Breast epithelium (tissue), 4 donors: ENCODE results near the gene MATN1. TPM values are rescaled to one million over a fixed set of nuclear protein-coding genes. Genes with fewer than 3 reads are reported as not detected.

ENCODE experiments used
- DNase-seq, 2 donors: peaks; one replicate each; pipeline ENCODE4 v3.0.0-alpha.2; 2019; ENCODE audit warnings: low spot score in 2 of 2
- H3K27ac ChIP-seq, 2 donors: fragments of 200-600 bp; sonication (generic) in 1 of 2; one replicate each; pipeline ENCODE4 v1.5.1; 2016 to 2019; ENCODE audit warnings: mild to moderate bottlenecking in 1 of 2
- H3K27me3 ChIP-seq, 2 donors: fragments of 200-600 bp; sonication (generic) in 1 of 2; one replicate each; pipeline versions ENCODE4 v1.5.1 to v1.6.0; 2017 to 2019; ENCODE audit warnings: control low read depth in 1 of 2, mild to moderate bottlenecking in 1 of 2
- H3K36me3 ChIP-seq: fragments of 200-600 bp; one replicate; pipeline ENCODE4 v1.5.1; 2019
- H3K4me1 ChIP-seq, 2 donors: fragments of 200-600 bp; sonication (generic); one replicate each; pipeline ENCODE4 v1.5.1; 2016 to 2019; ENCODE audit warnings: control low read depth in 1 of 2
- H3K4me3 ChIP-seq, 3 donors: fragments of 200-600 bp; sonication (generic); 1 replicate in 2 of 3; 2 replicates in 1 of 3; pipeline ENCODE4 v1.5.1; 2016 to 2019; ENCODE audit warnings: mild to moderate bottlenecking in 3 of 3, moderate library complexity in 2 of 3
- H3K9me3 ChIP-seq, 2 donors: fragments of 200-600 bp; sonication (generic) in 1 of 2; one replicate each; pipeline ENCODE4 v1.5.1; 2016 to 2019; ENCODE audit warnings: control low read depth in 1 of 2
- POLR2A ChIP-seq: fragments of 450-650 bp; IDR thresholded peaks from one replicate; pipeline ENCODE4 v1.6.1; 2016; ENCODE audit warnings: antibody characterized with exemption, mild to moderate bottlenecking, moderate library complexity
- POLR2AphosphoS5 ChIP-seq, 3 donors: sonication (generic); formaldehyde crosslinking; IDR thresholded peaks; one replicate each; pipeline ENCODE4 v1.6.1; 2017; ENCODE audit warnings: antibody characterized with exemption in 3 of 3
- intact Hi-C: fragments of 100-400 bp; cut with DNase I; formaldehyde crosslinking; loops from one replicate; pipeline ENCODE4 v1.15.1; 2023; ENCODE audit warnings: low total_unique reads
- total RNA-seq, 3 donors: library from RNA; depleted of rRNA; stranded (reverse); fragments of >200 nt; gene quantifications; one replicate each; pipeline ENCODE4 v1.1.0, GENCODE V29; 2016
- TF ChIP-seq, protein P1 (sequence below), 3 donors: fragments of 450-650 bp; IDR thresholded peaks; one replicate each; pipeline ENCODE4 v1.5.1; 2016 to 2017; ENCODE audit warnings: antibody characterized with exemption in 3 of 3, mild to moderate bottlenecking in 3 of 3, moderate library complexity in 3 of 3

MATN1 gene
- total RNA-seq, 3 donors from 2014 or later: not detected

DNA sequence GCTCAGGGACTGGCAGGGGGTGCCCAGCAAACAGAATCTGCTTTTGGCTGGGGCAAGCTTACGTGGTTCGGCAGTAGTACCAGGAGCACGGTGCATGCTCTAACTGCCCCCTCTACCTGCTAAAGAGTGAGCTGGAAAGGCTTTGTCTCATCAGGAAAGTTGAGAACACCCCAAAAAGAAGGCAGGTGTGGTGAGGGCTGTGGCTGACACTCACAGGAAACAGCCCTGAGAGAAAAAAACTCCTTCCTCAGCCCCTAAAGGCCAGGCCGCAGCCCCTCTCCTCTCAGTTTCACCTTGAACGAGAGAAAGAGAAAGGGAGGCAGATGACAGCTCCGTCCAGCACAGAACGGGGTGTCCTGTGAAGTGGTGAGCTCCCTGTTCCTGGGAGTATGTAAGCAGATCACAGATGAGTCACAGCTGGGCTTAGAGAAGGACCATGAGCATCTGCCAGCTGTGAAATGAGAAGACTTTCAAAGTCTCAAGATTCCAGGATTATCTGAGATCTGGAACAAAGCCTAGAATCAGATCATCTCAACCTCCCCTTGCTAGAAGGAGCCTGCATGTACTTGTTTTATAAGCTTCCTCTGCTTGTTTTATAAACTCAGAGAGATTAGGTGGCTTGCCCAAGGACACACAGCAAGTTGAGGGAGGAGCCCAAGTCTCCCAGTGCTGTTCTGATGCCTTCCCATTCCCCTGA lies 20.8 kb upstream of the MATN1 start:
- no peaks in the 10 kb centered on the region for H3K27me3 ChIP-seq
- H3K4me3 ChIP-seq: no peak overlapping the region
- no peak for DNase-seq
- no peak overlapping the region for H3K27ac ChIP-seq
- H3K36me3 ChIP-seq: no peaks in the 10 kb centered on the region
- intact Hi-C loops: no loop called here
- TF ChIP-seq POLR2A: no peak
- TF ChIP-seq, protein P1, sequence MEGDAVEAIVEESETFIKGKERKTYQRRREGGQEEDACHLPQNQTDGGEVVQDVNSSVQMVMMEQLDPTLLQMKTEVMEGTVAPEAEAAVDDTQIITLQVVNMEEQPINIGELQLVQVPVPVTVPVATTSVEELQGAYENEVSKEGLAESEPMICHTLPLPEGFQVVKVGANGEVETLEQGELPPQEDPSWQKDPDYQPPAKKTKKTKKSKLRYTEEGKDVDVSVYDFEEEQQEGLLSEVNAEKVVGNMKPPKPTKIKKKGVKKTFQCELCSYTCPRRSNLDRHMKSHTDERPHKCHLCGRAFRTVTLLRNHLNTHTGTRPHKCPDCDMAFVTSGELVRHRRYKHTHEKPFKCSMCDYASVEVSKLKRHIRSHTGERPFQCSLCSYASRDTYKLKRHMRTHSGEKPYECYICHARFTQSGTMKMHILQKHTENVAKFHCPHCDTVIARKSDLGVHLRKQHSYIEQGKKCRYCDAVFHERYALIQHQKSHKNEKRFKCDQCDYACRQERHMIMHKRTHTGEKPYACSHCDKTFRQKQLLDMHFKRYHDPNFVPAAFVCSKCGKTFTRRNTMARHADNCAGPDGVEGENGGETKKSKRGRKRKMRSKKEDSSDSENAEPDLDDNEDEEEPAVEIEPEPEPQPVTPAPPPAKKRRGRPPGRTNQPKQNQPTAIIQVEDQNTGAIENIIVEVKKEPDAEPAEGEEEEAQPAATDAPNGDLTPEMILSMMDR (IDR thresholded peaks at IDR 0.05): no peak
- TF ChIP-seq POLR2AphosphoS5 (IDR thresholded peaks at IDR 0.05): no peak
- H3K9me3 ChIP-seq: no peaks in the 10 kb centered on the region
- no peaks in the 10 kb centered on the region for H3K4me1 ChIP-seq

DNA sequence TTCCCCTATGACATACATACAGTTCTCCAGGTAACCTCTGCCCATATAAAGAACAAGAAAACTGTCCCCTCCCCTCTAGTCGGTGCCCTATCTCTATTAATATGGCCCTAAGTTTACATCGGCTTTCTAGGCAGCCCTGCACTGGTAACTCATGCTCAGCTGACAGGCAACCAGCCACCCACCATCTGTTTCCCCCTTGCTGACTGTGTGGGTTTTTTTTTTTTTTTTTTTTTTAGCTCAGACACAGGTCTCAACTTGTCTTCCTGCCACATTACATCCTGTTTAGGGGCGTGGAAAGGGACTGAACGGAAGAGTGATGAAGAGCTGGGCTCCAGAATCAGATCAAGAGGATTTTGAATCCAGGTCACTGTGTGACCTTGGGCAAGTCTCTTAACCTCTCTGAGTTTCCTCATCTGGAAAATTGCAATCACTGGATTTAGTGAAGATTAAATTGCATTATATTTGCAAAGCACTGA lies 20.2 kb upstream of the MATN1 start:
- H3K4me1 ChIP-seq: no peaks in the 10 kb centered on the region
- no peaks in the 10 kb centered on the region for H3K9me3 ChIP-seq
- H3K27ac ChIP-seq: no peak overlapping the region
- no peaks in the 10 kb centered on the region for H3K36me3 ChIP-seq
- no peak for DNase-seq
- no peaks in the 10 kb centered on the region for H3K27me3 ChIP-seq
- H3K4me3 ChIP-seq: no peak overlapping the region
- TF ChIP-seq POLR2A: no peak
- no peak for TF ChIP-seq POLR2AphosphoS5 (IDR thresholded peaks at IDR 0.05)
- TF ChIP-seq, protein P1 (IDR thresholded peaks at IDR 0.05): no peak
- intact Hi-C loops: no loop called here

DNA sequence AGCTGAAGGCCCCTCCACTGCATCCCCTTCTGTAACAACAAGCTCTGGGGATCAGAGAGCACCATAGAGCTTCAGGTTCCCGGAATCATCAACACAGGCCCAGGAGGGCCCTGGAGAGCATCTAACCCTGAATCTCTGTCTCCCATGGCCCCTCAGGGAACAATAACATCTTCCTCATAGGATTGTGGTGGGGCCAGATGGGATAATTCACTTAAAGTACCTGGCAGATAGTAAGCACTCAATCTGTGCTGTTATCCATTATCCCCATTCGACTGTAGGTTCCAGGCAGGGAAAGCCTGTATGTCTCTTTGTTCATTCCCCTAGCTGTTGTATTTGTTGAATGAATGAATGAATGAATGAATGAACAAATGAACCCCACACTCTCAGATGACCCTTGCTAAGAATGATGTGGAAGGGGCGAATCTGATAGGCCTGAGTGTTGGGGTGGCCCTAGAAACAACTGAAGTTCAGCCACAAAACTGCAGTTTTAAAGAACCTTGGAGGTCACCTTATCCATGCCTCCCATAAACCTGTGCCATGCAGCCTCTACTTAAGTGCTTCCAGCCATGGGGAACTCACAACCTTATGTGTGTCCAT lies 19.7 kb upstream of the MATN1 start:
- H3K4me3 ChIP-seq: no peak overlapping the region
- H3K27me3 ChIP-seq: no peaks in the 10 kb centered on the region
- H3K27ac ChIP-seq: no peak overlapping the region
- no peaks in the 10 kb centered on the region for H3K4me1 ChIP-seq
- no peaks in the 10 kb centered on the region for H3K9me3 ChIP-seq
- no peak for DNase-seq
- TF ChIP-seq, protein P1 (IDR thresholded peaks at IDR 0.05): no peak
- TF ChIP-seq POLR2AphosphoS5 (IDR thresholded peaks at IDR 0.05) (no peak), POLR2A (no peak)
- intact Hi-C loops: no loop called here
- H3K36me3 ChIP-seq: no peaks in the 10 kb centered on the region

DNA sequence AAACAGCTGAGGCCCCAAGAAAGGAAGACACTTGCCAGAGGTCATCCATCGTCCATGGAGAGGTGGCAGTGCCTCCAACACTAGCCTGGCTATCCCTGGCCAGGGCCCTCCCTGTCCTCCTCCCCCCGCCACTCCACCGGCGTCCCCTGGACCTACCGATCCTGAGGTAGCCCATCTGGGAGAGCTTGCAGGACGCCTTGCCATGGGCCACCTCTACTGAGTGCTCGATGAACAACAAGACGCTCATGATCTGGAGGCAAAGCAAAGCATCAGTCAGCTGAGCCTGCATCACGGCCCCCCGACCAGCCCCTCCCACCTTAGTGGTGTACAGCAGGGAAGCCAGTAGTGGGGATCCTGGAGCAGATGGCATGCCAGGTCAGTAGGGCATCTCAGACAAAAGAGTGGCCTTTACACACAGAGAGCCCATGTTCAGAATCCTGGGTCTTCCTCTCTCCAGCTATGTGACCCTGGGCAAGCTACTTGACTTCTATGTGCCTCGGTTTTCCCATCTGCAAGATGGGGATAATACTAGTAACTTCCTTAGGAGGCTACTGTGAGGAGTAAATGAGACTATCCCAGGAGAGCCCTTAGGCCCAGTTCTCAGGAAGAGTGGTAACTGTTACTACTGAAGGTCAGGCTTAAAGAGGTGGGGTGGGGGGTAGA lies 19.0 kb upstream of the MATN1 start:
- H3K4me1 ChIP-seq: no peaks in the 10 kb centered on the region
- DNase-seq: no peak

More for the DNA sequence above, 19.0 kb upstream of the MATN1 start:
- H3K4me3 ChIP-seq: no peak overlapping the region
- no peaks in the 10 kb centered on the region for H3K36me3 ChIP-seq
- TF ChIP-seq POLR2AphosphoS5 (IDR thresholded peaks at IDR 0.05) (no peak), POLR2A (no peak)
- TF ChIP-seq, protein P1 (IDR thresholded peaks at IDR 0.05): no peak
- H3K9me3 ChIP-seq: no peaks in the 10 kb centered on the region
- intact Hi-C loops: no loop called here
- H3K27ac ChIP-seq: no peak overlapping the region
- H3K27me3 ChIP-seq: no peaks in the 10 kb centered on the region
